ENCODE measurements around the gene RAB3GAP1. TPM values are rescaled to one million over a fixed set of nuclear protein-coding genes. Genes with fewer than 3 reads are reported as not detected.

The RAB3GAP1 gene
- total RNA-seq, result 43.1 and 71.9 TPM in 2 replicates

DNA sequence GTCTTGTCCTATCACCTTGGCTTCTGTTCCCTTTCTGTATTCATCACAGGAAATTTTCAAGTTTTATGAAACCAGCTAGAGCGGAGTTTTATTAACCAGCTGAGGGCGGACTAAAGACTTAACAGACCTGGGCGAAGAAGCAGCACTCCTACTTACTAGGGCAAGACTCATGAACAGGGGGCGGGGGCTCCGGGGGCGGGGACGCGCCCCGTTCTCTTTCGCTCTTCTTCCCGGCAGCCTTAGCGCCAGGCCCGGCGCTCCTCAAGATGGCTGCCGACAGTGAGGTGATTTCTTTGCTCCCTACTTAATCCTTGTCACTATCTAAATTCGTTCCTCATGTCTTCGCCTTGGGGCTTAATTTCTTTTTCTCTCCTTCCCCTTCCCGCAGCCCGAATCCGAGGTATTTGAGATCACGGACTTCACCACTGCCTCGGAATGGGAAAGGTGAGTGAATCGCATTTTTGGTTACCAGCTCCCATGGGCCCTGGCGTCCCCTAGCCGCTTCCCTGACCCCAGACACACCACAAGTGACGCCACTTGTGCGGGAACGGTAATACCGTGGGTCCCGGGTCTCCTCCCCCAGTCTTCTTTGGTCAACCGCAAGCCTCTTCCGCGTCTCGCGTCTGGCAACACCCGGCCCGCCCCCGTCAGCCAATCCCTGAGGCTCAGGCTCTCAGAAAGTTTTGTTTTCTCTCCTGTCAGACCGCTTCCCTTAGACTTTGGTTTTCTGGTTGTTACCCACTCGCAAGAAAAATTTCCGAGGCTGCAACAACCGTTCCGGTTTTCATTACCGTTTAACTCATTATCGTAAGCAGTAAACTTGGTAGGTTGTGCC is at the start of gene RAB3GAP1:
TSS of gene RAB3GAP1 (plus strand) at position 251 of the 835 bp plus-strand sequence. CDS start at position 267, 16 bp downstream.

GRCh38 chr2:135047300-135047699 is 4.8 kb upstream of the RAB3GAP1 start, which contains the start of gene MAP3K19:
Gene MAP3K19, minus strand, starts transcription at chr2:135047447. Its CDS starts 22,800 bp downstream, at chr2:135024647.

Other genes with a start within 250 kb of the RAB3GAP1 start
- gene ACMSD, start 213.7 kb upstream of the RAB3GAP1 start, total RNA-seq, result not detected in 2 replicates
- gene CCNT2, start 133.5 kb upstream of the RAB3GAP1 start, total RNA-seq, result 20.2 and 44.4 TPM in 2 replicates
- gene MAP3K19, start 4.8 kb upstream of the RAB3GAP1 start, total RNA-seq, result not detected in 2 replicates

Measured in bladder microvascular endothelial cell (primary cell).